HEK293 (cell line): ENCODE measurements around the gene TUT1.

Experiments
- KLF9 ChIP-seq: fragments of 450-650 bp; formaldehyde crosslinking; IDR thresholded peaks from 2 replicates; pipeline ENCODE4 v1.5.1; 2016; ENCODE audit warnings: missing biosample characterization, missing genetic modification characterization, low read depth
- PRDM1 ChIP-seq: fragments of 450-650 bp; formaldehyde crosslinking; IDR thresholded peaks from 2 replicates; pipeline ENCODE4; 2016; ENCODE audit warnings: missing biosample characterization, missing genetic modification characterization
- SP2 ChIP-seq: fragments of 450-650 bp; formaldehyde crosslinking; IDR thresholded peaks from 2 replicates; pipeline ENCODE4 v1.5.1; 2016; ENCODE audit warnings: missing biosample characterization, missing genetic modification characterization
- WT1 ChIP-seq: fragments of 450-650 bp; formaldehyde crosslinking; IDR thresholded peaks from 2 replicates; pipeline ENCODE4 v1.5.1; 2016; ENCODE audit warnings: missing biosample characterization, missing genetic modification characterization
- ZBTB44 ChIP-seq: fragments of 450-650 bp; IDR thresholded peaks from 2 replicates; pipeline ENCODE4 v1.5.1; 2018; ENCODE audit warnings: missing biosample characterization, mild to moderate bottlenecking, missing genetic modification characterization
- ZEB2 ChIP-seq: fragments of 450-650 bp; formaldehyde crosslinking; IDR thresholded peaks from 2 replicates; pipeline ENCODE4 v1.5.1; 2016; ENCODE audit warnings: missing biosample characterization, missing genetic modification characterization
- ZFP3 ChIP-seq: fragments of 450-650 bp; formaldehyde crosslinking; IDR thresholded peaks from 2 replicates; pipeline ENCODE4 v1.5.1; 2016; ENCODE audit warnings: low read depth, missing biosample characterization, missing genetic modification characterization
- ZNF10 ChIP-seq: fragments of 450-650 bp; formaldehyde crosslinking; IDR thresholded peaks from 2 replicates; pipeline ENCODE4 v1.5.1; 2017; ENCODE audit warnings: missing biosample characterization, missing genetic modification characterization
- ZNF140 ChIP-seq: fragments of 450-650 bp; formaldehyde crosslinking; IDR thresholded peaks from 2 replicates; pipeline ENCODE4 v1.5.1; 2016; ENCODE audit warnings: missing biosample characterization, missing genetic modification characterization
- ZNF155 ChIP-seq: fragments of 450-650 bp; formaldehyde crosslinking; IDR thresholded peaks from 2 replicates; pipeline ENCODE4 v1.5.1; 2016; ENCODE audit warnings: missing biosample characterization, missing genetic modification characterization
- ZNF16 ChIP-seq: fragments of 450-650 bp; formaldehyde crosslinking; IDR thresholded peaks from 2 replicates; pipeline ENCODE4 v1.5.1; 2016; ENCODE audit warnings: low read depth, missing biosample characterization, missing genetic modification characterization
- ZNF169 ChIP-seq: fragments of 450-650 bp; formaldehyde crosslinking; IDR thresholded peaks from 2 replicates; pipeline ENCODE4 v1.5.1; 2016; ENCODE audit warnings: missing biosample characterization, missing genetic modification characterization
- ZNF19 ChIP-seq: fragments of 450-650 bp; formaldehyde crosslinking; IDR thresholded peaks from 2 replicates; pipeline ENCODE4; 2016; ENCODE audit warnings: missing biosample characterization, missing genetic modification characterization, low read depth
- ZNF23 ChIP-seq: fragments of 450-650 bp; formaldehyde crosslinking; IDR thresholded peaks from 2 replicates; pipeline ENCODE4 v1.5.1; 2016; ENCODE audit warnings: missing biosample characterization, missing genetic modification characterization, borderline replicate concordance
- ZNF341 ChIP-seq: fragments of 450-650 bp; formaldehyde crosslinking; IDR thresholded peaks from 2 replicates; pipeline ENCODE4; 2016; ENCODE audit warnings: low read depth, missing biosample characterization, missing genetic modification characterization
- ZNF366 ChIP-seq: fragments of 450-650 bp; formaldehyde crosslinking; conservative IDR thresholded peaks from 2 replicates; pipeline ENCODE4 v1.5.1; 2016; ENCODE audit warnings: missing biosample characterization, missing genetic modification characterization
- ZNF391 ChIP-seq: fragments of 450-650 bp; formaldehyde crosslinking; IDR thresholded peaks from 2 replicates; pipeline ENCODE4 v1.5.1; 2016; ENCODE audit warnings: low read depth, missing biosample characterization, missing genetic modification characterization, borderline replicate concordance
- ZNF660 ChIP-seq: fragments of 450-650 bp; IDR thresholded peaks from 2 replicates; pipeline ENCODE4 v1.5.1; 2018; ENCODE audit warnings: missing biosample characterization, mild to moderate bottlenecking, missing genetic modification characterization
- ZNF692 ChIP-seq: fragments of 450-650 bp; formaldehyde crosslinking; IDR thresholded peaks from 2 replicates; pipeline ENCODE4 v1.5.1; 2016; ENCODE audit warnings: missing biosample characterization, missing genetic modification characterization
- ZNF707 ChIP-seq: fragments of 450-650 bp; formaldehyde crosslinking; IDR thresholded peaks from 2 replicates; pipeline ENCODE4 v1.5.1; 2016; ENCODE audit warnings: missing biosample characterization, missing genetic modification characterization
- ZNF843 ChIP-seq: fragments of 450-650 bp; formaldehyde crosslinking; IDR thresholded peaks from 2 replicates; pipeline ENCODE4 v1.5.1; 2016; ENCODE audit warnings: missing biosample characterization, missing genetic modification characterization
- TF ChIP-seq, protein P1 (sequence below): IDR thresholded peaks from 2 replicates; pipeline ENCODE4 v1.6.1; 2011; ENCODE audit warnings: mild to moderate bottlenecking, low read depth, low read length, borderline replicate concordance
- TF ChIP-seq, protein P2 (sequence below): fragments of 450-650 bp; formaldehyde crosslinking; IDR thresholded peaks from 2 replicates; pipeline ENCODE4 v1.5.1; 2016; ENCODE audit warnings: missing biosample characterization, missing genetic modification characterization
- TF ChIP-seq, protein P3 (sequence below): fragments of 450-650 bp; formaldehyde crosslinking; IDR thresholded peaks from 2 replicates; pipeline ENCODE4 v1.5.1; 2017; ENCODE audit warnings: missing biosample characterization, missing genetic modification characterization
- TF ChIP-seq, protein P4 (sequence below): fragments of 450-650 bp; formaldehyde crosslinking; IDR thresholded peaks from 2 replicates; pipeline ENCODE4 v1.5.1; 2016; ENCODE audit warnings: missing biosample characterization, missing genetic modification characterization
- TF ChIP-seq, protein P5 (sequence below): fragments of 450-650 bp; formaldehyde crosslinking; IDR thresholded peaks from 2 replicates; pipeline ENCODE4 v1.5.1; 2016; ENCODE audit warnings: missing biosample characterization, missing genetic modification characterization, borderline replicate concordance

Gene TUT1

GRCh38 chr11:62553080-62553838 is 38.1 kb downstream of the TUT1 start (continued):
- TF ChIP-seq ZNF660: 0 out of 2 replicates have a peak, but pooled peaks have one; percentile 42
- peak; percentile 83 for TF ChIP-seq PRDM1
- no peak for TF ChIP-seq ZNF391
- TF ChIP-seq ZNF707 (tag by site-specific recombination): no peak
- TF ChIP-seq ZEB2: peak; percentile 49; the same call in 1 of the 2 replicates
- no peak for TF ChIP-seq ZBTB44 (tag by site-specific recombination)
- TF ChIP-seq, protein P1, sequence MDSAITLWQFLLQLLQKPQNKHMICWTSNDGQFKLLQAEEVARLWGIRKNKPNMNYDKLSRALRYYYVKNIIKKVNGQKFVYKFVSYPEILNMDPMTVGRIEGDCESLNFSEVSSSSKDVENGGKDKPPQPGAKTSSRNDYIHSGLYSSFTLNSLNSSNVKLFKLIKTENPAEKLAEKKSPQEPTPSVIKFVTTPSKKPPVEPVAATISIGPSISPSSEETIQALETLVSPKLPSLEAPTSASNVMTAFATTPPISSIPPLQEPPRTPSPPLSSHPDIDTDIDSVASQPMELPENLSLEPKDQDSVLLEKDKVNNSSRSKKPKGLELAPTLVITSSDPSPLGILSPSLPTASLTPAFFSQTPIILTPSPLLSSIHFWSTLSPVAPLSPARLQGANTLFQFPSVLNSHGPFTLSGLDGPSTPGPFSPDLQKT: no peak
- TF ChIP-seq, protein P2, sequence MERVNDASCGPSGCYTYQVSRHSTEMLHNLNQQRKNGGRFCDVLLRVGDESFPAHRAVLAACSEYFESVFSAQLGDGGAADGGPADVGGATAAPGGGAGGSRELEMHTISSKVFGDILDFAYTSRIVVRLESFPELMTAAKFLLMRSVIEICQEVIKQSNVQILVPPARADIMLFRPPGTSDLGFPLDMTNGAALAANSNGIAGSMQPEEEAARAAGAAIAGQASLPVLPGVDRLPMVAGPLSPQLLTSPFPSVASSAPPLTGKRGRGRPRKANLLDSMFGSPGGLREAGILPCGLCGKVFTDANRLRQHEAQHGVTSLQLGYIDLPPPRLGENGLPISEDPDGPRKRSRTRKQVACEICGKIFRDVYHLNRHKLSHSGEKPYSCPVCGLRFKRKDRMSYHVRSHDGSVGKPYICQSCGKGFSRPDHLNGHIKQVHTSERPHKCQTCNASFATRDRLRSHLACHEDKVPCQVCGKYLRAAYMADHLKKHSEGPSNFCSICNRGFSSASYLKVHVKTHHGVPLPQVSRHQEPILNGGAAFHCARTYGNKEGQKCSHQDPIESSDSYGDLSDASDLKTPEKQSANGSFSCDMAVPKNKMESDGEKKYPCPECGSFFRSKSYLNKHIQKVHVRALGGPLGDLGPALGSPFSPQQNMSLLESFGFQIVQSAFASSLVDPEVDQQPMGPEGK (tag by site-specific recombination): peak; percentile 76; the same call in 1 of the 2 replicates
- no peak for TF ChIP-seq ZNF140 (tag by site-specific recombination)
- TF ChIP-seq ZNF366 (tag by site-specific recombination): peak; percentile 85
- TF ChIP-seq ZFP3 (tag by site-specific recombination): no peak
- TF ChIP-seq ZNF169 (tag by site-specific recombination): no peak
- TF ChIP-seq ZNF155 (tag by site-specific recombination): no peak
- peak; percentile 100 for TF ChIP-seq ZNF341
- TF ChIP-seq ZNF692 (tag by site-specific recombination): 0 out of 2 replicates have a peak, but pooled peaks have one; percentile 43
- TF ChIP-seq ZNF19 (tag by site-specific recombination): no peak
- TF ChIP-seq ZNF16 (tag by site-specific recombination): no peak
- TF ChIP-seq ZNF23 (tag by site-specific recombination): no peak
- TF ChIP-seq ZNF843 (tag by site-specific recombination): no peak
- peak; percentile 61; the same call in 1 of the 2 replicates for TF ChIP-seq WT1
- peak; percentile 94 for TF ChIP-seq ZNF10
- TF ChIP-seq KLF9 (tag by site-specific recombination): 0 out of 2 replicates have a peak, but pooled peaks have one; percentile 15
- TF ChIP-seq, protein P3, sequence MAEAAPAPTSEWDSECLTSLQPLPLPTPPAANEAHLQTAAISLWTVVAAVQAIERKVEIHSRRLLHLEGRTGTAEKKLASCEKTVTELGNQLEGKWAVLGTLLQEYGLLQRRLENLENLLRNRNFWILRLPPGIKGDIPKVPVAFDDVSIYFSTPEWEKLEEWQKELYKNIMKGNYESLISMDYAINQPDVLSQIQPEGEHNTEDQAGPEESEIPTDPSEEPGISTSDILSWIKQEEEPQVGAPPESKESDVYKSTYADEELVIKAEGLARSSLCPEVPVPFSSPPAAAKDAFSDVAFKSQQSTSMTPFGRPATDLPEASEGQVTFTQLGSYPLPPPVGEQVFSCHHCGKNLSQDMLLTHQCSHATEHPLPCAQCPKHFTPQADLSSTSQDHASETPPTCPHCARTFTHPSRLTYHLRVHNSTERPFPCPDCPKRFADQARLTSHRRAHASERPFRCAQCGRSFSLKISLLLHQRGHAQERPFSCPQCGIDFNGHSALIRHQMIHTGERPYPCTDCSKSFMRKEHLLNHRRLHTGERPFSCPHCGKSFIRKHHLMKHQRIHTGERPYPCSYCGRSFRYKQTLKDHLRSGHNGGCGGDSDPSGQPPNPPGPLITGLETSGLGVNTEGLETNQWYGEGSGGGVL (tag by site-specific recombination): peak; percentile 76
- TF ChIP-seq, protein P4, sequence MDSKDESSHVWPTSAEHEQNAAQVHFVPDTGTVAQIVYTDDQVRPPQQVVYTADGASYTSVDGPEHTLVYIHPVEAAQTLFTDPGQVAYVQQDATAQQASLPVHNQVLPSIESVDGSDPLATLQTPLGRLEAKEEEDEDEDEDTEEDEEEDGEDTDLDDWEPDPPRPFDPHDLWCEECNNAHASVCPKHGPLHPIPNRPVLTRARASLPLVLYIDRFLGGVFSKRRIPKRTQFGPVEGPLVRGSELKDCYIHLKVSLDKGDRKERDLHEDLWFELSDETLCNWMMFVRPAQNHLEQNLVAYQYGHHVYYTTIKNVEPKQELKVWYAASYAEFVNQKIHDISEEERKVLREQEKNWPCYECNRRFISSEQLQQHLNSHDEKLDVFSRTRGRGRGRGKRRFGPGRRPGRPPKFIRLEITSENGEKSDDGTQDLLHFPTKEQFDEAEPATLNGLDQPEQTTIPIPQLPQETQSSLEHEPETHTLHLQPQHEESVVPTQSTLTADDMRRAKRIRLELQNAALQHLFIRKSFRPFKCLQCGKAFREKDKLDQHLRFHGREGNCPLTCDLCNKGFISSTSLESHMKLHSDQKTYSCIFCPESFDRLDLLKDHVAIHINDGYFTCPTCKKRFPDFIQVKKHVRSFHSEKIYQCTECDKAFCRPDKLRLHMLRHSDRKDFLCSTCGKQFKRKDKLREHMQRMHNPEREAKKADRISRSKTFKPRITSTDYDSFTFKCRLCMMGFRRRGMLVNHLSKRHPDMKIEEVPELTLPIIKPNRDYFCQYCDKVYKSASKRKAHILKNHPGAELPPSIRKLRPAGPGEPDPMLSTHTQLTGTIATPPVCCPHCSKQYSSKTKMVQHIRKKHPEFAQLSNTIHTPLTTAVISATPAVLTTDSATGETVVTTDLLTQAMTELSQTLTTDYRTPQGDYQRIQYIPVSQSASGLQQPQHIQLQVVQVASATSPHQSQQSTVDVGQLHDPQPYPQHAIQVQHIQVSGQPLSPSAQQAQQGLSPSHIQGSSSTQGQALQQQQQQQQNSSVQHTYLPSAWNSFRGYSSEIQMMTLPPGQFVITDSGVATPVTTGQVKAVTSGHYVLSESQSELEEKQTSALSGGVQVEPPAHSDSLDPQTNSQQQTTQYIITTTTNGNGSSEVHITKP (tag by site-specific recombination): peak; percentile 56
- TF ChIP-seq, protein P5, sequence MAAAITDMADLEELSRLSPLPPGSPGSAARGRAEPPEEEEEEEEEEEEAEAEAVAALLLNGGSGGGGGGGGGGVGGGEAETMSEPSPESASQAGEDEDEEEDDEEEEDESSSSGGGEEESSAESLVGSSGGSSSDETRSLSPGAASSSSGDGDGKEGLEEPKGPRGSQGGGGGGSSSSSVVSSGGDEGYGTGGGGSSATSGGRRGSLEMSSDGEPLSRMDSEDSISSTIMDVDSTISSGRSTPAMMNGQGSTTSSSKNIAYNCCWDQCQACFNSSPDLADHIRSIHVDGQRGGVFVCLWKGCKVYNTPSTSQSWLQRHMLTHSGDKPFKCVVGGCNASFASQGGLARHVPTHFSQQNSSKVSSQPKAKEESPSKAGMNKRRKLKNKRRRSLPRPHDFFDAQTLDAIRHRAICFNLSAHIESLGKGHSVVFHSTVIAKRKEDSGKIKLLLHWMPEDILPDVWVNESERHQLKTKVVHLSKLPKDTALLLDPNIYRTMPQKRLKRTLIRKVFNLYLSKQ (tag by site-specific recombination): no peak
- peak; percentile 42 for TF ChIP-seq SP2 (tag by site-specific recombination)
